Stimulated activated CD8-positive, alpha-beta memory T cell treated with anti-CD3 and anti-CD28 coated beads, Interleukin-7, amount 100 ng/mL, for 24 hours (primary cell): ENCODE results near the gene HNMT.
"Not testable (repeated sequence)": the region's sequence is repeated elsewhere in the genome, so short reads cannot be mapped to it uniquely, and the experiment has no call there.

ENCODE experiments used
- DNase-seq: peaks from one replicate; pipeline ENCODE4 v3.0.0-alpha.2; 2020; ENCODE audit warnings: low read depth

HNMT gene

DNA sequence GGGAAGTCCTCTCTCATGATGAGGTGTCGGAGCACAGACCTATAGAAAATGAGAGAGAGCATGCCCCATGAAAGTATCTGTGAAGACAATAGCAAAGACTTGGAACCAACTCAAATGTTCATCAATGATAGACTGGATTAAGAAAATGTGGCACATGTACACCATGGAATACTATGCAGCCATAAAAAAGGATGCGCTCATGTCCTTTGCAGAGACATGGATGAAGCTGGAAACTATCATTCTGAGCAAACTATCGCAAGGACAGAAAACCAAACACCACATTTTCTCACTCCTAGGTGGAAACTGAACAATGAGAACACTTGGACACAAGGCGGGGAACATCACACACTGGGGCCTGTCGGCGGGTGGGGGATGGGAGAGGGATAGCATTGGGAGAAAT is 79.3 kb downstream of the HNMT start:
- DNase-seq: not testable (repeated sequence)

DNA sequence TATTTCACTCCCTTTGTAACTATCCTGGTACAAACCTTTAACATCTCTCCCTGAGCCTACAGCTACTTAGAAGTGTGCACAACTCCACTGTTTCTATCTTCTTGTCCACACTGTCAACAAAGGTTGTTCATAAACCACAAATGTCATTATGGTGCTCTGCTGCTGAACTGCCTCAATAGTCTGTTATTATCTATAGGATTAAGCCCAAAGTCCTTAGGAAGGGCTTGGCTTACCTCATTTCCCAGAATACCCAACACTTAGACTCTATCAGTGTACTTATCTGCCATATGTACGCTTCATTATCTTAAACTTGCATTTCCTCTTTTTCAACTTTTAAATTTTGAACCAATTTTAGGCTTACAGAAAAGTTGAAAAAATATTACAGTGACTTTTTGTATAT is 94.2 kb downstream of the HNMT start:
- no peak for DNase-seq

DNA sequence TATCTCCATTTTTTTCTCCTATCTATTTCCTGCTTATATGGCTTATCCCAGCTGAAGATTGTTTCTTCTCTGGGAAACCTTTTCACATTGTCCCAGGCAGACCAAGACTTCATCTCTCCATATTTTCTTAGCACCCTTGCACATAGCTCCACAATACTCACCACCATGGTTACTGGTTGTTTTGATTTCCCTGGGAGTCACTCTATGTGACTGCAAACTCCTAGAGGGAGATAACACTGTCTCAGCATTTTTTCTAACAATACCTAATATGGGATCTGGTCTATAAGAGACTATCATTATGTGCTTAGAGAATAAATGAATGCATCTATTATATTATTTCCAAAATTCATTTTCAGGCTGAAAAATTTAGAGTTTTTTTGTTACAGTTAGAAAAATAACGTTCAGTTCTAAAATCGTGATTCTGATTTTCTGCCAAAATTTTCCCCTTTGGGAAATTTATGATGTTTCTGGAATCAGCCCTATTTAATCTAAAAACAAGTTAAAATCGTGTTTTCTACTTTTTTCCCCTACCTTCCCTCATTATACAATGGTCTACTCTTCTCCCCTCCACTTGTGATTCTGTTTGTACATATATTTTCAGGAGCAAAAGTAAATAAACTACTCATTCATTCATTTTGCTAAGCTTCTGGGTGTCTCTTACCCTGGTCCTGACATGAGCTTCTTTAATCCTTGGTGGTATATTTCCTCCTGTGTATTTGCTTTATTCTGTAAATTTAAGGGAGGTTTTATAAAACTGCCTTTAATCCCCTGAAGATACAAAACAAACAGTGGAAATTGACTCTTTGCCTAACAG is 95.4 kb downstream of the HNMT start:
- DNase-seq: no peak

DNA sequence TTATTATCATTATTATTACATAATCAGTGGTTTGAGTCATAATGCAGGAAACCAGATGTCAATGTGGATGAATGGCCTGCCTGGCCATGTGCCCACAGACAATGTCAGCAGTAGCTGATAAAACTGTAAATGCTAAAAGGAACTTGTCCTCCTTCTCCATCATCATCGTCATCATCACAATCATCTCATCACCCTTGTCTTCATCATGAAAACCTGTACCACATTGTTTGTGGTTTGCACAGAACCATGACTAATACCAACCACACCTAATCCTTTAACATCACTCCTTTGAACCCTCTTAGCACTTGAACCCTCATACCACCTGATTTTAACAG is 96.0 kb downstream of the HNMT start:
- DNase-seq: no peak

DNA sequence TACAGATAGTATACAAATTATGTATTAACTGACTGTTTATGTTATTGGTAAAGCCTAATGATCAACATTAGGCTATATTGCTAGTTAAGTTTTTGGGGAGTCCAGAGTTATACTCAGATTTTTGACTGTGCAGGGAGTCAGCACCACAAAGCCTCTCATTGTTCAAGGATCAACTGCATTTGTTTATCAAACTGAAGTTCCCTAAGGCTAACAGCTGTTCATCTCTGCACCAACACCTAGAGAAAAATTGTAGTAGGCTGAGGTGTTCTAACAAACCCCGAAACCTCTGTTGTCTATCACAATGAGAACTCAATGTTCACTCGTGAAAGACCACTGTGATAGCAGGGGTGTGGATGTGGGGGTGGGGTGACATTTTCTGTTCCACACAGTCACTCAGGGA is 97.7 kb downstream of the HNMT start:
- DNase-seq: no peak

DNA sequence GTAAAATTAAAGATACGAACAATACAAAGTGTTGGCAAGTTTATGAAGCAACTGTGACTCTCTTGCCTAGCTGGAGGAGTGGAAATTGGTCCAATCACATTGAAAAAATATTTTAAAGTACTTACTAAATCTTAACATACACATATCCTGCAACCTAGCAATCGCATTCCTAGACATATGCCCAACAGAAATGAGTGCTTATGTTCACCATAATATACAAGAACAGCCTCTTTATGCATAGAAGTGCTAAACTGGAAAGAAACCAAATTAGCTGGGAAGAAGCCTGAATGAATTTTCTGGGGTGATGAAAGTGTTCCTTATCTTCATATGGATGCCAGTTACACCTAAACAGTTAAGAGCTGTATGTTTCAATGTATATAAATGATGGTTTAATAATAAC is 98.9 kb downstream of the HNMT start:
- DNase-seq: no peak
